Central memory CD8-positive, alpha-beta T cell (primary cell): ENCODE results near the gene LY86.

Source experiments
- ATAC-seq: fragments of 150-1000 bp; cut with Tn5 transposase; replicated peaks from 2 replicates; pipeline ENCODE4 v1.10.0; 2022; ENCODE audit warnings: mild to moderate bottlenecking, moderate FRiP score, moderate number of reproducible peaks; ENCODE audit not compliant: poor library complexity, severe bottlenecking; ENCODE audit errors: extremely low read depth
- DNase-seq, 2 donors: peaks; one replicate each; pipeline ENCODE4 v3.0.0; 2021; ENCODE audit warnings: low spot score in 2 of 2
- H3K27ac Mint-ChIP-seq: one replicate; pipeline ENCODE4 v1.8.0; 2022; ENCODE audit warnings: low read depth, mild to moderate bottlenecking, moderate library complexity, mixed read lengths
- H3K27me3 Mint-ChIP-seq: one replicate; pipeline ENCODE4 v1.8.0; 2022; ENCODE audit warnings: mixed read lengths
- H3K36me3 Mint-ChIP-seq: one replicate; pipeline ENCODE4 v1.8.0; 2022; ENCODE audit warnings: mild to moderate bottlenecking, moderate library complexity, mixed read lengths; ENCODE audit not compliant: insufficient read depth
- H3K4me1 Mint-ChIP-seq: one replicate; pipeline ENCODE4 v1.8.0; 2022; ENCODE audit warnings: mixed read lengths
- H3K4me3 Mint-ChIP-seq: one replicate; pipeline ENCODE4 v1.8.0; 2022; ENCODE audit warnings: mild to moderate bottlenecking, moderate library complexity, mixed read lengths
- H3K9me3 Mint-ChIP-seq: one replicate; pipeline ENCODE4 v1.8.0; 2022; ENCODE audit warnings: mixed read lengths

LY86 gene

GRCh38 chr6:6559994-6560570, 28.4 kb upstream of the LY86 start:
- H3K27ac Mint-ChIP-seq, result no peak overlapping the region
- H3K27me3 Mint-ChIP-seq, result peaks cover 24% of the 10 kb centered on the region
- H3K9me3 Mint-ChIP-seq, result no peaks in the 10 kb centered on the region
- DNase-seq (no peak), ATAC-seq (no peak)
- H3K36me3 Mint-ChIP-seq, result no peaks in the 10 kb centered on the region
- peaks cover 11% of the 10 kb centered on the region for H3K4me1 Mint-ChIP-seq
- no peak overlapping the region for H3K4me3 Mint-ChIP-seq

- H3K9me3 Mint-ChIP-seq, result no peaks in the 10 kb centered on the region
- H3K27me3 Mint-ChIP-seq, result peaks cover 24% of the 10 kb centered on the region
- no peak overlapping the region for H3K4me3 Mint-ChIP-seq
- peaks cover 11% of the 10 kb centered on the region for H3K4me1 Mint-ChIP-seq
- no peak overlapping the region for H3K27ac Mint-ChIP-seq
- ATAC-seq (no peak), DNase-seq (no peak)
- no peaks in the 10 kb centered on the region for H3K36me3 Mint-ChIP-seq
These were observed 27.6 kb upstream of the LY86 start for GRCh38 chr6:6560909-6561308.

- peaks cover 33% of the 10 kb centered on the region for H3K27me3 Mint-ChIP-seq
- H3K27ac Mint-ChIP-seq, result no peak overlapping the region
- peaks cover 5% of the 10 kb centered on the region for H3K4me1 Mint-ChIP-seq
- DNase-seq (no peak), ATAC-seq (no peak)
- H3K36me3 Mint-ChIP-seq, result no peaks in the 10 kb centered on the region
- no peaks in the 10 kb centered on the region for H3K9me3 Mint-ChIP-seq
- no peak overlapping the region for H3K4me3 Mint-ChIP-seq
These were observed 24.4 kb upstream of the LY86 start for GRCh38 chr6:6564154-6564553.

- H3K4me3 Mint-ChIP-seq, result no peak overlapping the region
- no peaks in the 10 kb centered on the region for H3K9me3 Mint-ChIP-seq
- H3K36me3 Mint-ChIP-seq, result no peaks in the 10 kb centered on the region
- H3K27me3 Mint-ChIP-seq, result peaks cover 33% of the 10 kb centered on the region
- H3K27ac Mint-ChIP-seq, result no peak overlapping the region
- H3K4me1 Mint-ChIP-seq, result peaks cover 5% of the 10 kb centered on the region
- no peak for ATAC-seq
- DNase-seq, result no peak
These were observed 23.5 kb upstream of the LY86 start for GRCh38 chr6:6565069-6565468.

GRCh38 chr6:6565488-6565887, 23.0 kb upstream of the LY86 start:
- no peaks in the 10 kb centered on the region for H3K9me3 Mint-ChIP-seq
- H3K4me3 Mint-ChIP-seq, result no peak overlapping the region
- H3K36me3 Mint-ChIP-seq, result no peaks in the 10 kb centered on the region
- H3K27ac Mint-ChIP-seq, result no peak overlapping the region
- H3K27me3 Mint-ChIP-seq, result peaks cover 33% of the 10 kb centered on the region
- ATAC-seq (no peak), DNase-seq (no peak)
- peaks cover 5% of the 10 kb centered on the region for H3K4me1 Mint-ChIP-seq

GRCh38 chr6:6566766-6567165, 21.8 kb upstream of the LY86 start:
- Mint-ChIP-seq H3K27me3 (peaks cover 29% of the 10 kb centered on the region), H3K9me3 (no peaks in the 10 kb centered on the region), H3K4me1 (peaks cover 5% of the 10 kb centered on the region), H3K4me3 (no peak overlapping the region), H3K27ac (no peak overlapping the region), H3K36me3 (no peaks in the 10 kb centered on the region)
- DNase-seq (no peak), ATAC-seq (no peak)

- ATAC-seq (no peak), DNase-seq (no peak)
- Mint-ChIP-seq H3K36me3 (no peaks in the 10 kb centered on the region), H3K27me3 (peaks cover 27% of the 10 kb centered on the region), H3K27ac (no peak overlapping the region), H3K4me3 (no peak overlapping the region), H3K4me1 (peaks cover 2% of the 10 kb centered on the region), H3K9me3 (peaks cover 5% of the 10 kb centered on the region)
These were observed 19.3 kb upstream of the LY86 start for GRCh38 chr6:6569096-6569810.

- ATAC-seq, result no peak
- peaks cover 5% of the 10 kb centered on the region for H3K9me3 Mint-ChIP-seq
These were observed 18.7 kb upstream of the LY86 start for GRCh38 chr6:6569811-6570164.

GRCh38 chr6:6570929-6571671, 17.4 kb upstream of the LY86 start:
- Mint-ChIP-seq H3K4me1 (no peaks in the 10 kb centered on the region), H3K36me3 (no peaks in the 10 kb centered on the region), H3K9me3 (peaks cover 5% of the 10 kb centered on the region), H3K27ac (peak overlapping the region; percentile 19), H3K27me3 (peaks cover 26% of the 10 kb centered on the region), H3K4me3 (no peak overlapping the region)
- ATAC-seq, result no peak
- no peak for DNase-seq

More at GRCh38 chr6:6569811-6570164, 18.7 kb upstream of the LY86 start:
- Mint-ChIP-seq H3K4me3 (no peak overlapping the region), H3K27ac (no peak overlapping the region), H3K4me1 (no peaks in the 10 kb centered on the region), H3K36me3 (no peaks in the 10 kb centered on the region), H3K27me3 (peaks cover 25% of the 10 kb centered on the region)
- no peak for DNase-seq

- peaks cover 5% of the 10 kb centered on the region for H3K9me3 Mint-ChIP-seq
- no peaks in the 10 kb centered on the region for H3K4me1 Mint-ChIP-seq
- ATAC-seq (no peak), DNase-seq (no peak)
- H3K36me3 Mint-ChIP-seq, result no peaks in the 10 kb centered on the region
- no peak overlapping the region for H3K4me3 Mint-ChIP-seq
- peaks cover 37% of the 10 kb centered on the region for H3K27me3 Mint-ChIP-seq
- no peak overlapping the region for H3K27ac Mint-ChIP-seq
These were observed 13.4 kb upstream of the LY86 start for GRCh38 chr6:6575143-6575542.

- H3K9me3 Mint-ChIP-seq, result peaks cover 5% of the 10 kb centered on the region
- H3K27ac Mint-ChIP-seq, result no peak overlapping the region
- ATAC-seq (no peak), DNase-seq (no peak)
- no peaks in the 10 kb centered on the region for H3K36me3 Mint-ChIP-seq
- H3K4me3 Mint-ChIP-seq, result no peak overlapping the region
- peaks cover 37% of the 10 kb centered on the region for H3K27me3 Mint-ChIP-seq
- no peaks in the 10 kb centered on the region for H3K4me1 Mint-ChIP-seq
These were observed 10.8 kb upstream of the LY86 start for GRCh38 chr6:6577735-6578134.

GRCh38 chr6:6579281-6579680, 9.2 kb upstream of the LY86 start:
- Mint-ChIP-seq H3K9me3 (peaks cover 5% of the 10 kb centered on the region), H3K4me1 (peaks cover 7% of the 10 kb centered on the region), H3K4me3 (no peak overlapping the region), H3K27ac (no peak overlapping the region), H3K27me3 (peaks cover 23% of the 10 kb centered on the region), H3K36me3 (no peaks in the 10 kb centered on the region)
- DNase-seq (no peak), ATAC-seq (no peak)
